Smooth muscle cell (in vitro differentiated cells): ENCODE data around the gene CDH13. TPM values are rescaled to one million over a fixed set of nuclear protein-coding genes. Genes with fewer than 3 reads are reported as not detected.

Source experiments
- DNase-seq: peaks from one replicate; lab custom pipeline; 2025; ENCODE audit not compliant: unreplicated experiment; lab: John Stamatoyannopoulos, UW
- H2AFZ ChIP-seq: fragments of 200-600 bp; sonication (generic); 2 replicates; pipeline ENCODE4 v1.6.0; 2016; ENCODE audit warnings: antibody characterized with exemption, low read depth, mild to moderate bottlenecking
- H3F3A ChIP-seq: fragments of 200-600 bp; sonication (generic); 2 replicates; pipeline ENCODE4 v1.6.0; 2017; ENCODE audit warnings: antibody characterized with exemption, low read depth
- H3K27ac ChIP-seq: fragments of 200-600 bp; sonication (generic); 2 replicates; pipeline ENCODE4 v1.5.1; 2016; ENCODE audit warnings: low read depth, mild to moderate bottlenecking
- H3K27me3 ChIP-seq: fragments of 200-600 bp; sonication (generic); 2 replicates; pipeline ENCODE4 v1.6.1; 2016; ENCODE audit warnings: low read depth, mild to moderate bottlenecking
- H3K36me3 ChIP-seq: fragments of 200-600 bp; sonication (generic); 2 replicates; pipeline ENCODE4 v1.5.1; 2016; ENCODE audit warnings: low read depth
- H3K4me1 ChIP-seq: fragments of 200-600 bp; sonication (generic); 2 replicates; pipeline ENCODE4 v1.5.1; 2016; ENCODE audit warnings: low read depth
- H3K4me2 ChIP-seq: fragments of 200-600 bp; sonication (generic); 2 replicates; pipeline ENCODE4 v1.6.0; 2016; ENCODE audit warnings: mild to moderate bottlenecking
- H3K4me3 ChIP-seq: fragments of 200-600 bp; sonication (generic); 2 replicates; pipeline ENCODE4 v1.5.1; 2016; ENCODE audit warnings: mild to moderate bottlenecking
- H3K79me2 ChIP-seq: fragments of 200-600 bp; sonication (generic); 2 replicates; pipeline ENCODE4 v1.6.0; 2016; ENCODE audit warnings: low read depth, mild to moderate bottlenecking
- H3K9ac ChIP-seq: fragments of 200-600 bp; sonication (generic); 2 replicates; pipeline ENCODE4 v1.6.0; 2016; ENCODE audit warnings: low read depth
- H3K9me3 ChIP-seq: fragments of 200-600 bp; sonication (generic); replicated peaks from 2 replicates; pipeline ENCODE4 v1.5.1; 2016; ENCODE audit warnings: low read depth
- H4K20me1 ChIP-seq: fragments of 200-600 bp; sonication (generic); 2 replicates; pipeline ENCODE4 v1.6.0; 2016; ENCODE audit warnings: low read depth
- WGBS: methylation state at CpG from one replicate; pipeline ENCODE4 v1.1.7; 2016; ENCODE audit warnings: low lambda C conversion rate; 5-methylcytosine and 5-hydroxymethylcytosine counted together
- polyA plus RNA-seq: library from polyadenylated mRNA; unstranded; fragments of >200 nt; fragmentation: Nextera tagmentation; extraction: Ambion mirVana; gene quantifications from 2 replicates; pipeline ENCODE4 v1.2.1, GENCODE V29; 2016
- total RNA-seq: library from RNA; depleted of rRNA; stranded (reverse); fragments of >200 nt; gene quantifications from 2 replicates; pipeline ENCODE4 v1.2.3, GENCODE V29; 2014
- TF ChIP-seq, protein P1 (sequence below): fragments of 200-600 bp; sonication (generic); IDR thresholded peaks from 2 replicates; pipeline ENCODE4 v1.5.1; 2017; ENCODE audit warnings: borderline replicate concordance, mild to moderate bottlenecking, antibody characterized with exemption; ENCODE audit not compliant: insufficient read depth, poor library complexity, severe bottlenecking

The CDH13 gene
- total and polyA plus RNA-seq, 2 experiments from 2014 or later, result 12.1 to 32.2 TPM

DNA sequence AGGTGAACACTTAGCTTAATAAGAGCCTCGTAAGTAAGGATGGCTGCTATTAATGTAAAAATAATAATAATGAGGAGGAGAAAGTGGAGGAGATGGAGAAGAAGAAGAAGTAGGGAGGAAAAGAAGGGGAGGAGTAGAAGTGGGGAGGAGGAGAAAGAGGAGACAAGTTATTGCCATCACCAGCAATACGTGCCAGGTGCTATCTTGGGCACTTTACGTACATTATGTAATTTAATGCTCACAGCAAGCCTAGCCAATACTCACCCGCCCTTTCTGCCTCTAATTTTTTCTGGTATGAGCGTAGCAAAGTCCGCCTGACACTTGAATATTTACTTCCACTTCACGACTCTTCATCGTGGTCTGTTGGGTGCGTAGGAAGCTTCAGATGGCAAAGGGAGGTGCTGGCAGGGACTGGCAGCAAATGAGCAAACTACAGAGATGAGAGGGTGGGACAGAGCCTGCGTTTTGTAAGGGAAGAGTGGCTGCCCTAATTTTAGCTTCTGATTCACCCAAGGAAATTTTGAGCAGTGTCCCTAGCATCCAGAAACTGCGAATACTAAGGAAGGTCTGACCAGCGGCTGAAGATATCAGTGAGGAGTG lies 42.1 kb upstream of the CDH13 start:
- peaks cover 4% of the 10 kb centered on the region for H3F3A ChIP-seq
- no peaks in the 10 kb centered on the region for H3K9me3 ChIP-seq
- H3K36me3 ChIP-seq, result no peaks in the 10 kb centered on the region
- no peak overlapping the region for H2AFZ ChIP-seq
- no peak overlapping the region for H3K4me3 ChIP-seq
- no peak for DNase-seq
- no peaks in the 10 kb centered on the region for H4K20me1 ChIP-seq
- no peak overlapping the region for H3K4me2 ChIP-seq
- H3K4me1 ChIP-seq, result no peaks in the 10 kb centered on the region
- no peaks in the 10 kb centered on the region for H3K79me2 ChIP-seq
- peak overlapping the region; percentile 36 for H3K27ac ChIP-seq
- WGBS, result 82% methylated on average over 12 of the region's 12 CpGs
- TF ChIP-seq, protein P1, sequence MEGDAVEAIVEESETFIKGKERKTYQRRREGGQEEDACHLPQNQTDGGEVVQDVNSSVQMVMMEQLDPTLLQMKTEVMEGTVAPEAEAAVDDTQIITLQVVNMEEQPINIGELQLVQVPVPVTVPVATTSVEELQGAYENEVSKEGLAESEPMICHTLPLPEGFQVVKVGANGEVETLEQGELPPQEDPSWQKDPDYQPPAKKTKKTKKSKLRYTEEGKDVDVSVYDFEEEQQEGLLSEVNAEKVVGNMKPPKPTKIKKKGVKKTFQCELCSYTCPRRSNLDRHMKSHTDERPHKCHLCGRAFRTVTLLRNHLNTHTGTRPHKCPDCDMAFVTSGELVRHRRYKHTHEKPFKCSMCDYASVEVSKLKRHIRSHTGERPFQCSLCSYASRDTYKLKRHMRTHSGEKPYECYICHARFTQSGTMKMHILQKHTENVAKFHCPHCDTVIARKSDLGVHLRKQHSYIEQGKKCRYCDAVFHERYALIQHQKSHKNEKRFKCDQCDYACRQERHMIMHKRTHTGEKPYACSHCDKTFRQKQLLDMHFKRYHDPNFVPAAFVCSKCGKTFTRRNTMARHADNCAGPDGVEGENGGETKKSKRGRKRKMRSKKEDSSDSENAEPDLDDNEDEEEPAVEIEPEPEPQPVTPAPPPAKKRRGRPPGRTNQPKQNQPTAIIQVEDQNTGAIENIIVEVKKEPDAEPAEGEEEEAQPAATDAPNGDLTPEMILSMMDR, result no peak
- H3K27me3 ChIP-seq, result peaks cover 7% of the 10 kb centered on the region
- H3K9ac ChIP-seq, result no peak overlapping the region

DNA sequence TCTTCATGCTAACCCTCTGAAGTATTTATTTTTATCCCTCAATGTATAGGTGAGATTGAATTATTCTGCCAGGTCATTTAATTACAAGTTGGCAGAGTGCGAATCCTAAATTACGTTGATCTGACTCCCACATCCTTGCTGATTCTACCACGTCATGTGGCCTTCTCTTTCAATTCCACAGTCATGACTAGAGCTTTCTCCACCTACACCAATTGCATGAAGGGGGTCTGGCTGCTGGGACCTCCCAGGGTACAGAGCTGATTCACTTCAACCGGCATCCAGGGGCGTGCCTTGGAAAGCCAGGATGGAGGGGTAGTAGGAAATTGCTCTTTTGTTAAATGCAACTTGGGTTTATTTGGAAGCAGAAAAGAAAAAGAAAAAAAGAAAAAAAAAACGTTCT lies 41.1 kb upstream of the CDH13 start:
- H4K20me1 ChIP-seq, result no peaks in the 10 kb centered on the region
- H2AFZ ChIP-seq, result no peak overlapping the region
- H3K4me3 ChIP-seq, result no peak overlapping the region
- H3K9me3 ChIP-seq, result no peaks in the 10 kb centered on the region
- peaks cover 4% of the 10 kb centered on the region for H3F3A ChIP-seq
- H3K4me2 ChIP-seq, result peak overlapping the region; percentile 32
- no peaks in the 10 kb centered on the region for H3K4me1 ChIP-seq
- DNase-seq, result no peak
- TF ChIP-seq, protein P1, result no peak
- peak overlapping the region; percentile 35 for H3K9ac ChIP-seq
- H3K27me3 ChIP-seq, result peaks cover 4% of the 10 kb centered on the region
- WGBS, result 26% methylated on average over 6 of the region's 6 CpGs
- no peaks in the 10 kb centered on the region for H3K36me3 ChIP-seq
- peak overlapping the region; percentile 36 for H3K27ac ChIP-seq
- no peaks in the 10 kb centered on the region for H3K79me2 ChIP-seq

DNA sequence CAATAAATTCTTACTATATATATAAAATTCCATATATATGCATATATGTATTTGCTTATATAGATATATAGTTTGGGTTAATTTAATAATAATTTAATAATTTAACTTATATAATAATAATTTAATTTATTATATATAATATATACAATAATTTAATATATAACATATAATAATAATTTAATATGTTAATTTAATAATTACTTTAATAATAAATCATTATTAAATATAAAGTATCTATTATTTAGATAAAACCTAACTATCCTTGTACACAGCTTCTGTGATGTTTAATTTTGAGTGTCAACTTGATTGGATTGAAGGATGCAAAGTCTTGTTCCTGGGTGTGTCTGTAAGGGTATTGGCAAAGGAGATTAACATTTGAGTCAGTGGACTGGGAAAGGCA lies 40.6 kb upstream of the CDH13 start:
- H3K27ac ChIP-seq, result no peak overlapping the region
- no peak overlapping the region for H3K4me3 ChIP-seq
- no peak overlapping the region for H2AFZ ChIP-seq
- H3K79me2 ChIP-seq, result no peaks in the 10 kb centered on the region
- no peaks in the 10 kb centered on the region for H3K4me1 ChIP-seq
- TF ChIP-seq, protein P1, result no peak
- H3K27me3 ChIP-seq, result no peaks in the 10 kb centered on the region
- DNase-seq, result no peak
- H3K36me3 ChIP-seq, result no peaks in the 10 kb centered on the region
- H4K20me1 ChIP-seq, result no peaks in the 10 kb centered on the region
- no peaks in the 10 kb centered on the region for H3K9me3 ChIP-seq
- H3F3A ChIP-seq, result peaks cover 4% of the 10 kb centered on the region
- no peak overlapping the region for H3K9ac ChIP-seq
- H3K4me2 ChIP-seq, result no peak overlapping the region

DNA sequence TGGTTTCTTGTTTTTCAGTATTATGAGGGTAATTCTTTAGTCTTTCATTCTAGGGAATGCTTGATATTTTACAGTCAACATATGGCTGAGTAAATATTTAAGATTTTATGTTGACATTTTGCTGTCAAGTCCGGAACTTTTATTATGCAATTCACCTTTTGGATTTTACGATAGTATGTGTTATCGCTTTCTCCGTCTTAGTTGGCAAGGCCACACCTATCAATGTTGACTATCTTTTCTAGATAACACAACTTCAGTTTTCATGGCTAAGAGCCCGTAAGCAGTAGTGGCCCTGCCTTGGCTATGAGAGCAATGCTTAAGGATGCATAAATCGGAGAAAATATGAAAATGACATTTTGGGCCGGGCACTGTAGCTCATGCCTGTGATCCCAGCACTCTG lies 39.5 kb upstream of the CDH13 start:
- Histone ChIP-seq H3K27ac (no peak overlapping the region), H3F3A (peaks cover 4% of the 10 kb centered on the region), H3K27me3 (no peaks in the 10 kb centered on the region), H2AFZ (no peak overlapping the region), H3K9ac (no peak overlapping the region), H3K9me3 (no peaks in the 10 kb centered on the region), H3K4me3 (no peak overlapping the region), H4K20me1 (no peaks in the 10 kb centered on the region), H3K79me2 (no peaks in the 10 kb centered on the region), H3K4me1 (no peaks in the 10 kb centered on the region), H3K4me2 (no peak overlapping the region), H3K36me3 (no peaks in the 10 kb centered on the region)
- 96% methylated on average over 7 of the region's 7 CpGs for WGBS
- TF ChIP-seq, protein P1, result no peak
- DNase-seq, result no peak
